Neuronal stem cell (in vitro differentiated cells): ENCODE results near the gene HIPK2.
"Not testable (repeated sequence)": the region's sequence is repeated elsewhere in the genome, so short reads cannot be mapped to it uniquely, and the experiment has no call there.

ENCODE experiments used
- DNase-seq: peaks from one replicate; pipeline ENCODE4 v3.0.0-alpha.2; 2013; ENCODE audit warnings: low spot score
- H2AFZ ChIP-seq: one replicate; pipeline ENCODE4 v1.6.1; 2013; ENCODE audit warnings: mild to moderate bottlenecking, low read length, inconsistent platforms
- H2AK5ac ChIP-seq: 2 replicates; pipeline ENCODE4 v1.6.1; 2013; ENCODE audit warnings: low read depth, mild to moderate bottlenecking, inconsistent platforms, low read length, moderate library complexity, mixed read lengths
- H2BK120ac ChIP-seq: 2 replicates; pipeline ENCODE4 v1.6.1; 2013; ENCODE audit warnings: low read depth, mild to moderate bottlenecking, inconsistent platforms, low read length, moderate library complexity, mixed read lengths
- H2BK12ac ChIP-seq: one replicate; pipeline ENCODE4 v1.6.1; 2013; ENCODE audit warnings: low read length, inconsistent platforms
- H2BK15ac ChIP-seq: 2 replicates; pipeline ENCODE4 v1.6.1; 2013; ENCODE audit warnings: mild to moderate bottlenecking, low read length, inconsistent platforms, mixed read lengths
- H2BK5ac ChIP-seq: one replicate; pipeline ENCODE4 v1.6.1; 2013; ENCODE audit warnings: inconsistent platforms, mild to moderate bottlenecking, low read length, moderate library complexity
- H3K14ac ChIP-seq: one replicate; pipeline ENCODE4 v1.6.1; 2013; ENCODE audit warnings: low read length, inconsistent platforms
- H3K18ac ChIP-seq: 2 replicates; pipeline ENCODE4 v1.6.1; 2013; ENCODE audit warnings: low read length, inconsistent platforms
- H3K23ac ChIP-seq: 2 replicates; pipeline ENCODE4 v1.6.1; 2013; ENCODE audit warnings: low read depth, mild to moderate bottlenecking, mixed read lengths, low read length, inconsistent platforms; ENCODE audit not compliant: poor library complexity
- H3K27ac ChIP-seq: replicated peaks from 3 replicates; pipeline ENCODE4 v1.5.1; 2013; ENCODE audit warnings: low read length, inconsistent platforms
- H3K27me3 ChIP-seq, 3 experiments: 2 replicates each; pipeline ENCODE4 v1.6.1; 2013; ENCODE audit warnings: low read length in 3 of 3, mild to moderate bottlenecking in 2 of 3, inconsistent platforms in 1 of 3, low read depth in 1 of 3, mixed read lengths in 1 of 3, moderate library complexity in 1 of 3; ENCODE audit not compliant: control insufficient read depth in 3 of 3, insufficient read depth in 3 of 3
- H3K36me3 ChIP-seq, 2 donors: replicated peaks in 1 of 2; 2 replicates each; pipeline ENCODE4 v1.6.1; 2013; ENCODE audit warnings: low read length in 2 of 2; ENCODE audit not compliant: control insufficient read depth in 2 of 2, insufficient read depth in 2 of 2
- H3K4ac ChIP-seq: 2 replicates; pipeline ENCODE4 v1.6.1; 2013; ENCODE audit warnings: inconsistent platforms, mild to moderate bottlenecking, low read length, moderate library complexity
- H3K4me1 ChIP-seq, 2 donors: 1 replicate in 1 of 2; 2 replicates in 1 of 2; pipeline ENCODE4 v1.6.1; 2013; ENCODE audit warnings: low read length in 2 of 2, low read depth in 1 of 2; ENCODE audit not compliant: control insufficient read depth in 2 of 2, insufficient read depth in 1 of 2
- H3K4me2 ChIP-seq: one replicate; pipeline ENCODE4 v1.6.1; 2013; ENCODE audit warnings: mild to moderate bottlenecking, low read length, inconsistent platforms; ENCODE audit not compliant: insufficient read depth, poor library complexity, severe bottlenecking
- H3K4me3 ChIP-seq, 2 donors: 2 replicates each; pipeline ENCODE4 v1.5.1; 2013; ENCODE audit warnings: low read length in 2 of 2, mild to moderate bottlenecking in 2 of 2, inconsistent platforms in 1 of 2, moderate library complexity in 1 of 2
- H3K79me1 ChIP-seq: one replicate; pipeline ENCODE4 v1.6.1; 2013; ENCODE audit warnings: low read depth, mild to moderate bottlenecking, inconsistent platforms, low read length, moderate library complexity
- H3K9ac ChIP-seq: one replicate; pipeline ENCODE4 v1.6.1; 2013; ENCODE audit warnings: mild to moderate bottlenecking, low read depth, low read length, inconsistent platforms; ENCODE audit not compliant: poor library complexity
- H3K9me3 ChIP-seq, 2 donors: replicated peaks in 1 of 2; 2 replicates each; pipeline versions ENCODE3 to v1.6.1; 2013; ENCODE audit warnings: low read length in 2 of 2, mild to moderate bottlenecking in 2 of 2, inconsistent platforms in 1 of 2, low read depth in 1 of 2, mixed read lengths in 1 of 2, moderate library complexity in 1 of 2; ENCODE audit not compliant: control insufficient read depth in 2 of 2, insufficient read depth in 1 of 2
- H4K8ac ChIP-seq: one replicate; pipeline ENCODE4 v1.6.1; 2013; ENCODE audit warnings: low read depth, mild to moderate bottlenecking, inconsistent platforms, low read length, moderate library complexity
- H4K91ac ChIP-seq: one replicate; pipeline ENCODE4 v1.6.1; 2013; ENCODE audit warnings: low read length, low read depth, mild to moderate bottlenecking, inconsistent platforms; ENCODE audit not compliant: poor library complexity
- WGBS, 2 donors: extraction: QIAGEN DNeasy Blood & Tissue Kit; methylation state at CpG; one replicate each; pipeline ENCODE4 v1.1.7; 2013; ENCODE audit warnings: missing lambda C conversion rate in 2 of 2, mixed read lengths in 1 of 2; ENCODE audit not compliant: insufficient read length in 2 of 2, insufficient replicate concordance in 1 of 2; ENCODE audit errors: extremely low coverage in 2 of 2; 5-methylcytosine and 5-hydroxymethylcytosine counted together

HIPK2 gene

DNA sequence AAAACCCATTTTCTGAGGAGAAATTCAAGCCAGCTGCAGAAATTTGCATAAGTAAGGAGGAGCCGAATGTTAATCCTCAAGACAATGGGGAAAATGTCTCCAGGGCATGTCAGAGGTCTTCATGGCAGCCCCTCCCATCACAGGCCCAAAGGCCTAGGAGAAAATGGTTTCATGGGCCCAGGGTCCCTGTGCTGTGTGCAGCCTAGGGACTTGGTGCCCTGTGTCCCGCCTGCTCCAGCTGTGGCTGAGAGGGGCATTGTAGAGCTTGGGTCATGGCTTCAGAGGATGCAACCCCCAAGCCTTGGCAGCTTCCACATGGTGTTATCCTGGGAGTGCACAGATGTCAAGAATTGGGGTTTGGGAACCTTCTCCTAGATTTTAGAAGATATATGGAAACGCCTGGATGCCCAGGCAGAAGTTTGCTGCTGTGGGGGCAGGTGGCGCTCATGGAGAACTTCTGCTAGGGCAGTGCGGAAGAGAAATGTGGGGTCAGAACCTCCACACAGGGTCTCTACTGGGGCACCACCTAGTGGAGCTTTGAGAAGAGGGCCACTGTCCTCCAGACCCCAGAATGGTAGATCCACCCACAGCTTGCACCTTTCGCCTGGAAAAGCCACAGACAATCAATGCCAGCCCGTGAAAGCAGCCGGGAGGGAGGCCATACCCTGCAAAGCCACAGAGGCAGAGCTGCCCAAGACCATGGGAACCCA lies 223.7 kb downstream of the HIPK2 start:
- H2AFZ ChIP-seq, H3K36me3 ChIP-seq, H2BK120ac ChIP-seq, H2BK15ac ChIP-seq, DNase-seq, H3K27ac ChIP-seq, H4K8ac ChIP-seq, H3K9ac ChIP-seq, H3K9me3 ChIP-seq, H4K91ac ChIP-seq, H2BK5ac ChIP-seq, H3K23ac ChIP-seq, H3K79me1 ChIP-seq, H2AK5ac ChIP-seq, H3K4me3 ChIP-seq, H3K27me3 ChIP-seq, H2BK12ac ChIP-seq, H3K4me1 ChIP-seq, H3K14ac ChIP-seq, H3K4me2 ChIP-seq, H3K18ac ChIP-seq, H3K4ac ChIP-seq: not testable (repeated sequence)
- WGBS, 2 donors: no CpG with 5 or more reads among the region's 8 CpGs

DNA sequence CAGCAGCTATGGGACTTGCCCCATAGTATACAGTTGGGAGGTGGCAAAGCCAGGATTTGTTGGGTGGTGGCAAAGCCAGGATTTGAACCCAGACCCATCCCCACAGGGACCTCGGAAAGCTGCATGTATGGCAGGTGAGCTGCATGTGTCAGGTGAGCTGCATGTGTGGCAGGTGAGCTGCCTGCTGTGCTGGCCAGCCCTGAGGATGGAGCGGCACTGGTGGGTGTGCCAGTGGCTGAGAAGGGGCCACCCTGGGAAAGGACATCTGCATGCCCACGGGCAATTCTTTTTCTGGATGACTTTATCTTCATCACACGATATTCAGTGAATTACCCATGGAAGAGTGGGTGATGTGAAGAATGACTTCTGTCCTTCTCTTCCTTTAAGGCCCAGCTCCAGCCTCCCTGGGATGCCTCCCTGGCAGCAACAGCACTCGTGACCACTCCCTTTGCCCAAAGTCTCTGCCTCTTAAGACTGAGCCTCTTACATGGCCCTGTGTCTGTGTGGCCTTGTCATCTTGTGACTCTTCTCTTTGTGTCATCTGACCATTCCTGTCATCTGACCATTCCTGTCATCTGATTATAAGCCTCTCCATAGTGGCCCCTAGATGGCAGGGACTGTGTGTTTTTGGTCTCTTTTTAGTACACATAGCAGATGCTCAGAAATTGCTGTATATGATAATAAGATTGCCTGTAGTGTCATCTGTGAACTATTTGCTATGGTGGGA lies 229.3 kb downstream of the HIPK2 start:
- H3K23ac ChIP-seq: no peak overlapping the region
- H4K8ac ChIP-seq: no peak overlapping the region
- peaks cover 0 to 9% (median 0%) of the 10 kb centered on the region in 3 experiments for H3K27me3 ChIP-seq
- H2BK12ac ChIP-seq: no peak overlapping the region
- no peak overlapping the region for H2BK5ac ChIP-seq
- H3K4ac ChIP-seq: no peak overlapping the region
- H3K79me1 ChIP-seq: no peaks in the 10 kb centered on the region
- H3K9me3 ChIP-seq: peaks cover 0 to 2% of the 10 kb centered on the region in 2 donors
- WGBS, 2 donors: no CpG with 5 or more reads among the region's 5 CpGs
- H3K4me3 ChIP-seq: no peak overlapping the region
- H2AK5ac ChIP-seq: no peak overlapping the region
- no peak overlapping the region for H3K18ac ChIP-seq
- H3K4me2 ChIP-seq: no peak overlapping the region
- no peak overlapping the region for H4K91ac ChIP-seq
- peaks cover 0 to 2% of the 10 kb centered on the region in 2 donors for H3K36me3 ChIP-seq
- H2BK120ac ChIP-seq: no peak overlapping the region
- no peak overlapping the region for H3K14ac ChIP-seq
- H3K27ac ChIP-seq: no peak overlapping the region
- peaks cover 0 to 3% of the 10 kb centered on the region in 2 donors for H3K4me1 ChIP-seq
- H2AFZ ChIP-seq: no peak overlapping the region
- H2BK15ac ChIP-seq: no peak overlapping the region
- no peak for DNase-seq
- H3K9ac ChIP-seq: no peak overlapping the region

GRCh38 chr7:139544645-139545044 lies 233.2 kb downstream of the HIPK2 start:
- no peak for DNase-seq
- no peak overlapping the region for H3K9ac ChIP-seq
- H3K4ac ChIP-seq: no peak overlapping the region
- no peak overlapping the region for H3K4me3 ChIP-seq
- H3K18ac ChIP-seq: peak overlapping the region; percentile 44
- H2AK5ac ChIP-seq: peak overlapping the region; percentile 83
- WGBS, 2 donors: no CpG with 5 or more reads among the region's 11 CpGs
- H4K8ac ChIP-seq: no peak overlapping the region
- H3K4me1 ChIP-seq: peaks cover 5 to 11% of the 10 kb centered on the region in 2 donors
- H3K79me1 ChIP-seq: no peaks in the 10 kb centered on the region
- H3K27me3 ChIP-seq: peaks cover 0 to 12% (median 0%) of the 10 kb centered on the region in 3 experiments
- H3K23ac ChIP-seq: peak overlapping the region; percentile 62
- H3K27ac ChIP-seq: no peak overlapping the region
- H4K91ac ChIP-seq: no peak overlapping the region
- H2BK5ac ChIP-seq: no peak overlapping the region
- no peak overlapping the region for H2AFZ ChIP-seq
- peaks cover 0 to 5% of the 10 kb centered on the region in 2 donors for H3K9me3 ChIP-seq
- H2BK12ac ChIP-seq: no peak overlapping the region
- no peak overlapping the region for H3K4me2 ChIP-seq
- peaks cover 0 to 2% of the 10 kb centered on the region in 2 donors for H3K36me3 ChIP-seq
- no peak overlapping the region for H2BK15ac ChIP-seq
- no peak overlapping the region for H2BK120ac ChIP-seq
- no peak overlapping the region for H3K14ac ChIP-seq
